Neural cell (in vitro differentiated cells): ENCODE results near the gene RASAL2. TPM values are rescaled to one million over a fixed set of nuclear protein-coding genes. Genes with fewer than 3 reads are reported as not detected.

Experiments
- H2AFZ ChIP-seq: fragments of 200-600, 300-800 bp; sonication (generic), shearing (Covaris generic); 2 replicates; pipeline ENCODE4 v1.6.0; 2014; ENCODE audit warnings: low read depth, mild to moderate bottlenecking, antibody characterized with exemption, low read length, moderate library complexity
- H3F3A ChIP-seq: fragments of 200-600 bp; shearing (Covaris generic); 2 replicates; pipeline ENCODE4 v1.6.1; 2016; ENCODE audit warnings: mild to moderate bottlenecking, moderate library complexity, mixed read lengths, antibody characterized with exemption, low read length; ENCODE audit not compliant: insufficient read depth, poor library complexity, severe bottlenecking
- H3K27ac ChIP-seq: fragments of 200-600, 300-800 bp; sonication (generic), shearing (Covaris generic); 2 replicates; pipeline ENCODE4 v1.5.1; 2014; ENCODE audit warnings: mild to moderate bottlenecking, low read length, moderate library complexity
- H3K27me3 ChIP-seq: fragments of 300-800, 200-600 bp; sonication (generic), shearing (Covaris generic); 2 replicates; pipeline ENCODE4 v1.6.0; 2014; ENCODE audit warnings: mild to moderate bottlenecking, low read depth, low read length, moderate library complexity; ENCODE audit not compliant: insufficient read depth
- H3K36me3 ChIP-seq: fragments of 300-800, 200-600 bp; sonication (generic), shearing (Covaris generic); 2 replicates; pipeline ENCODE4 v1.5.1; 2014; ENCODE audit warnings: mild to moderate bottlenecking, antibody characterized with exemption, low read length, moderate library complexity; ENCODE audit not compliant: insufficient read depth
- H3K4me2 ChIP-seq: fragments of 300-800, 200-600 bp; sonication (generic), shearing (Covaris generic); 2 replicates; pipeline ENCODE4 v1.6.0; 2014; ENCODE audit warnings: mild to moderate bottlenecking, low read length
- H3K4me3 ChIP-seq: fragments of 300-800, 200-600 bp; sonication (generic), shearing (Covaris generic); 2 replicates; pipeline ENCODE4 v1.5.1; 2014; ENCODE audit warnings: mild to moderate bottlenecking, low read length, moderate library complexity
- H3K79me2 ChIP-seq: fragments of 200-600 bp; shearing (Covaris generic); replicated peaks from 2 replicates; pipeline ENCODE4 v1.6.0; 2014; ENCODE audit warnings: mild to moderate bottlenecking, low read length, moderate library complexity; ENCODE audit not compliant: insufficient read depth
- H3K9ac ChIP-seq: fragments of 300-800, 200-600 bp; sonication (generic), shearing (Covaris generic); 2 replicates; pipeline ENCODE4 v1.6.1; 2016; ENCODE audit warnings: mild to moderate bottlenecking, low read length, mixed read lengths
- H3K9me2 ChIP-seq: fragments of 200-600 bp; shearing (Covaris generic); 2 replicates; pipeline ENCODE4 v1.6.1; 2016; ENCODE audit warnings: mild to moderate bottlenecking, low read length, mixed read lengths; ENCODE audit not compliant: insufficient read depth
- H3K9me3 ChIP-seq: fragments of 200-600, 300-800 bp; sonication (generic), shearing (Covaris generic); 2 replicates; pipeline ENCODE4 v1.6.1; 2016; ENCODE audit warnings: mild to moderate bottlenecking, mixed run types, low read length, moderate library complexity, mixed read lengths
- H4K20me1 ChIP-seq: fragments of 200-600 bp; shearing (Covaris generic); 2 replicates; pipeline ENCODE4 v1.6.1; 2016; ENCODE audit warnings: mild to moderate bottlenecking, mixed run types; ENCODE audit not compliant: insufficient read depth
- EP300 ChIP-seq: fragments of 450-650 bp; conservative IDR thresholded peaks from 2 replicates; pipeline ENCODE4 v1.6.1; 2014; ENCODE audit warnings: antibody characterized with exemption, mild to moderate bottlenecking, moderate library complexity; ENCODE audit not compliant: poor library complexity, severe bottlenecking
- EZH2 ChIP-seq: fragments of 200-600, 300-800 bp; shearing (Covaris generic), sonication (generic); IDR thresholded peaks from 2 replicates; pipeline ENCODE4 v1.6.1; 2014; ENCODE audit warnings: antibody characterized with exemption, low read length, borderline replicate concordance, mild to moderate bottlenecking; ENCODE audit not compliant: insufficient read depth, poor library complexity, severe bottlenecking
- MXI1 ChIP-seq: fragments of 450-650 bp; conservative IDR thresholded peaks from 2 replicates; pipeline ENCODE4 v1.6.1; 2014; ENCODE audit warnings: antibody characterized with exemption, mild to moderate bottlenecking; ENCODE audit not compliant: poor library complexity, severe bottlenecking
- POLR2AphosphoS5 ChIP-seq: IDR thresholded peaks from 2 replicates; pipeline ENCODE4 v1.6.1; 2012
- RAD21 ChIP-seq: fragments of 450-650 bp; conservative IDR thresholded peaks from 2 replicates; pipeline ENCODE4 v1.6.1; 2014; ENCODE audit warnings: antibody characterized with exemption, mild to moderate bottlenecking, moderate library complexity
- REST ChIP-seq: IDR thresholded peaks from 2 replicates; pipeline ENCODE4 v1.6.1; 2012; ENCODE audit warnings: borderline replicate concordance
- SMC3 ChIP-seq: fragments of 450-650 bp; conservative IDR thresholded peaks from 2 replicates; pipeline ENCODE4 v1.6.1; 2014; ENCODE audit warnings: antibody characterized with exemption, mild to moderate bottlenecking, moderate library complexity; ENCODE audit not compliant: poor library complexity
- TAF1 ChIP-seq: IDR thresholded peaks from 2 replicates; pipeline ENCODE4 v1.6.1; 2012; ENCODE audit warnings: low read depth
- polyA plus RNA-seq: library from polyadenylated mRNA; depleted of rRNA; stranded (reverse); fragments of >200 nt; gene quantifications from 2 replicates; pipeline ENCODE4 v1.2.3, GENCODE V29; 2014
- TF ChIP-seq, protein P1 (sequence below): fragments of 450-650 bp; IDR thresholded peaks from 2 replicates; pipeline ENCODE4 v1.5.1; 2014; ENCODE audit warnings: antibody characterized with exemption, mild to moderate bottlenecking, moderate library complexity; ENCODE audit not compliant: poor library complexity, severe bottlenecking

Gene RASAL2
- polyA plus RNA-seq, 1 donor from 2014 or later, result 73.3 TPM

- no peaks in the 10 kb centered on the region for H3K27me3 ChIP-seq
- H3K79me2 ChIP-seq, result no peaks in the 10 kb centered on the region
- no peak overlapping the region for H3K27ac ChIP-seq
- H3F3A ChIP-seq, result no peaks in the 10 kb centered on the region
- H3K4me2 ChIP-seq, result no peak overlapping the region
- H3K4me3 ChIP-seq, result no peak overlapping the region
- no peaks in the 10 kb centered on the region for H3K9me2 ChIP-seq
- TF ChIP-seq, protein P1, sequence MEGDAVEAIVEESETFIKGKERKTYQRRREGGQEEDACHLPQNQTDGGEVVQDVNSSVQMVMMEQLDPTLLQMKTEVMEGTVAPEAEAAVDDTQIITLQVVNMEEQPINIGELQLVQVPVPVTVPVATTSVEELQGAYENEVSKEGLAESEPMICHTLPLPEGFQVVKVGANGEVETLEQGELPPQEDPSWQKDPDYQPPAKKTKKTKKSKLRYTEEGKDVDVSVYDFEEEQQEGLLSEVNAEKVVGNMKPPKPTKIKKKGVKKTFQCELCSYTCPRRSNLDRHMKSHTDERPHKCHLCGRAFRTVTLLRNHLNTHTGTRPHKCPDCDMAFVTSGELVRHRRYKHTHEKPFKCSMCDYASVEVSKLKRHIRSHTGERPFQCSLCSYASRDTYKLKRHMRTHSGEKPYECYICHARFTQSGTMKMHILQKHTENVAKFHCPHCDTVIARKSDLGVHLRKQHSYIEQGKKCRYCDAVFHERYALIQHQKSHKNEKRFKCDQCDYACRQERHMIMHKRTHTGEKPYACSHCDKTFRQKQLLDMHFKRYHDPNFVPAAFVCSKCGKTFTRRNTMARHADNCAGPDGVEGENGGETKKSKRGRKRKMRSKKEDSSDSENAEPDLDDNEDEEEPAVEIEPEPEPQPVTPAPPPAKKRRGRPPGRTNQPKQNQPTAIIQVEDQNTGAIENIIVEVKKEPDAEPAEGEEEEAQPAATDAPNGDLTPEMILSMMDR, result no peak
- no peak for TF ChIP-seq MXI1
- no peak for TF ChIP-seq SMC3
- TF ChIP-seq POLR2AphosphoS5, result no peak
- TF ChIP-seq RAD21, result no peak
- TF ChIP-seq EP300, result no peak
- no peak for TF ChIP-seq TAF1
- no peak for TF ChIP-seq EZH2
- TF ChIP-seq REST, result no peak
- H4K20me1 ChIP-seq, result no peaks in the 10 kb centered on the region
- no peaks in the 10 kb centered on the region for H3K9me3 ChIP-seq
- no peak overlapping the region for H3K9ac ChIP-seq
- no peaks in the 10 kb centered on the region for H3K36me3 ChIP-seq
- H2AFZ ChIP-seq, result no peak overlapping the region
Observed at GRCh38 chr1:178262120-178262500, 168.2 kb downstream of the RASAL2 start.

DNA sequence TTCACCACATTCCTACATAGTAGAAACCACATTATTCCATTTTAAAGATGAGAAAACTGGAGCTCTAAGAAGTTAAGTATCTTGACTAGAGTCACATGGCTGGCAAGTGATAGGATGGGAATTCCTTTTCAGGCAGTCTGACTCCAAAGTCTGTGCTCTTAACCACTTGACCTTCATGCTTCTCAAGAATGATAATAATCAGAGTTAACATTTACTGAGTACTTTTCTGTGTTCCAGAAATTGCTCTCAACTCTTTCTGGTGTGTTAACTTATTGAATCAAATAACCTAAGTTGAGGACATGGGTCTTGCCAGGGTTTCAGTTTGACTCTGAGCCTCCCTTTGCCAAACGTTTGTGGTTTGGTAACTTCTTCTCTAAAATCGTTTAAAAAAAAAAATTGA lies 169.4 kb downstream of the RASAL2 start:
- no peaks in the 10 kb centered on the region for H3F3A ChIP-seq
- H3K27me3 ChIP-seq, result no peaks in the 10 kb centered on the region
- no peaks in the 10 kb centered on the region for H3K9me2 ChIP-seq
- H2AFZ ChIP-seq, result no peak overlapping the region
- TF ChIP-seq RAD21 (no peak), REST (no peak), EP300 (no peak), SMC3 (no peak), EZH2 (no peak), MXI1 (no peak), TAF1 (no peak)
- TF ChIP-seq, protein P1, result no peak
- no peaks in the 10 kb centered on the region for H3K36me3 ChIP-seq
- H3K9me3 ChIP-seq, result no peaks in the 10 kb centered on the region
- H3K4me3 ChIP-seq, result no peak overlapping the region
- no peak overlapping the region for H3K9ac ChIP-seq
- no peaks in the 10 kb centered on the region for H3K79me2 ChIP-seq
- H3K27ac ChIP-seq, result no peak overlapping the region
- no peak overlapping the region for H3K4me2 ChIP-seq
- no peaks in the 10 kb centered on the region for H4K20me1 ChIP-seq
